ENCODE data around the gene IRF8. TPM values are rescaled to one million over a fixed set of nuclear protein-coding genes. Genes with fewer than 3 reads are reported as not detected.

IRF8 gene
- polyA plus RNA-seq, 1 experiment, result not detected

DNA sequence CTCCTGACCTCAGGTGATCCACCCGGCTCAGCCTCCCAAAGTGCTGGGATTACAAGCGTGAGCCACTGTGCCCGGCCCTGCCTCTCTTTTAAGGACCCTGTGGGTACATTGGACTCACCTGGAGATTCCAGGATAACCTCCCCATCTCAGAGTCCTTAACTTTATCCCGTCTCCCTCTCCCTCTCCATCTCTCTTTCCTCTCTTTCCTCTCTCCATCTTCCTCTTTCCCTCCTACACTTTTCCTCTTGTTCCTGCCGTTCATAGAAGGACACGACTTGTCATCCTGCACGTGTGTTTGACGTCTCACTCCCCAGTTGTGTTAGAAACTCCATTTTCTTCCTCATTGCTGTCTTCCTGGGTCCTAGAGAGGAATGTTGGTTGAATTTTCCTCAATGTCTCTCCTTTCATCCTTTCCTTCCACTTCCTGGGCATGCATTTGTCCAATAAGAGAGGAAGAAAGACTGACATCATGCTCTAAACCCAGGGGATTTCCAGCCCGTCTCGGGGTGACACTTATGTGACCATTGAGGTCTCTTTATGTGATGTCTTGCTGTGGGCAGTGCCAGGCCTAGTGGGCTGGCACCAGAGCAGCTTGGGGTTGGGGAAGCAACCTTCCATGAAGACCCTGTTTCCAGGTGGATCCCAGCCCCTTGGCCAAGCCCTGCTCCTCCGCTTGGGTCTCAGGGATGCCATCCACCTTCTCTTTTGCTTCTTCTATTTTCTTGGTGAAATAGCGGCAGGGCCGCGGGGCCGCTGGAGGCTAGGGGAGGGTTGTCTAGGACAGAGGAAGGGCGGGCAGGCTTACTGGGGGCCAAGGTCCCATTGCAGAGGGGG, 39.8 kb upstream of the IRF8 start:
- ChIA-PET POLR2A (no interaction called here), CTCF (no interaction called here)
- TF ChIP-seq, protein P1, sequence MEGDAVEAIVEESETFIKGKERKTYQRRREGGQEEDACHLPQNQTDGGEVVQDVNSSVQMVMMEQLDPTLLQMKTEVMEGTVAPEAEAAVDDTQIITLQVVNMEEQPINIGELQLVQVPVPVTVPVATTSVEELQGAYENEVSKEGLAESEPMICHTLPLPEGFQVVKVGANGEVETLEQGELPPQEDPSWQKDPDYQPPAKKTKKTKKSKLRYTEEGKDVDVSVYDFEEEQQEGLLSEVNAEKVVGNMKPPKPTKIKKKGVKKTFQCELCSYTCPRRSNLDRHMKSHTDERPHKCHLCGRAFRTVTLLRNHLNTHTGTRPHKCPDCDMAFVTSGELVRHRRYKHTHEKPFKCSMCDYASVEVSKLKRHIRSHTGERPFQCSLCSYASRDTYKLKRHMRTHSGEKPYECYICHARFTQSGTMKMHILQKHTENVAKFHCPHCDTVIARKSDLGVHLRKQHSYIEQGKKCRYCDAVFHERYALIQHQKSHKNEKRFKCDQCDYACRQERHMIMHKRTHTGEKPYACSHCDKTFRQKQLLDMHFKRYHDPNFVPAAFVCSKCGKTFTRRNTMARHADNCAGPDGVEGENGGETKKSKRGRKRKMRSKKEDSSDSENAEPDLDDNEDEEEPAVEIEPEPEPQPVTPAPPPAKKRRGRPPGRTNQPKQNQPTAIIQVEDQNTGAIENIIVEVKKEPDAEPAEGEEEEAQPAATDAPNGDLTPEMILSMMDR (IDR thresholded peaks at IDR 0.05; ENCODE audit: insufficient read depth, low read depth, low read length), result no peak
- no peak for DNase-seq (ENCODE audit: low read depth)
- H3K36me3 ChIP-seq (ENCODE audit: control insufficient read depth, insufficient read depth, low read length), result no peaks in the 10 kb centered on the region
- H3K27me3 ChIP-seq (ENCODE audit: control insufficient read depth, insufficient read depth, low read length), result peaks cover 8% of the 10 kb centered on the region
- no peak overlapping the region for H3K4me3 ChIP-seq (ENCODE audit: low read depth, low read length)

DNA sequence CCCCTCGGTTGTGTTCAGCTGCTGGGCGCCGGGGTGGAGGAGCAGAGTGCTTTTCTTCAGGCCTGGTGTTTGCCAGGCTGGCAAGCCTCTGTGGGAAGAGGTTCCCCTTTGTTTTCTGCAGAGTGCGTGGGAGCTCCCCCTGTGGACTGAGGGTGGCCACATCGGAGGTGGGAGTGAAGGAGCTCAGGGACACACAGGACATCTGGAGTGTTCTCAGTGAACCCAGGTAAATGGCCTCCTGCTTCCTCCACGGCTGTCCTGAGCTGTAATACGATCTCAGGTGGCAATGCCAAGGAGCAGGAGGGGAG, 39.2 kb upstream of the IRF8 start:
- no peak for DNase-seq (ENCODE audit: low read depth)
- POLR2A ChIA-PET, result no interaction called here
- TF ChIP-seq, protein P1 (IDR thresholded peaks at IDR 0.05; ENCODE audit: insufficient read depth, low read depth, low read length), result no peak

DNA sequence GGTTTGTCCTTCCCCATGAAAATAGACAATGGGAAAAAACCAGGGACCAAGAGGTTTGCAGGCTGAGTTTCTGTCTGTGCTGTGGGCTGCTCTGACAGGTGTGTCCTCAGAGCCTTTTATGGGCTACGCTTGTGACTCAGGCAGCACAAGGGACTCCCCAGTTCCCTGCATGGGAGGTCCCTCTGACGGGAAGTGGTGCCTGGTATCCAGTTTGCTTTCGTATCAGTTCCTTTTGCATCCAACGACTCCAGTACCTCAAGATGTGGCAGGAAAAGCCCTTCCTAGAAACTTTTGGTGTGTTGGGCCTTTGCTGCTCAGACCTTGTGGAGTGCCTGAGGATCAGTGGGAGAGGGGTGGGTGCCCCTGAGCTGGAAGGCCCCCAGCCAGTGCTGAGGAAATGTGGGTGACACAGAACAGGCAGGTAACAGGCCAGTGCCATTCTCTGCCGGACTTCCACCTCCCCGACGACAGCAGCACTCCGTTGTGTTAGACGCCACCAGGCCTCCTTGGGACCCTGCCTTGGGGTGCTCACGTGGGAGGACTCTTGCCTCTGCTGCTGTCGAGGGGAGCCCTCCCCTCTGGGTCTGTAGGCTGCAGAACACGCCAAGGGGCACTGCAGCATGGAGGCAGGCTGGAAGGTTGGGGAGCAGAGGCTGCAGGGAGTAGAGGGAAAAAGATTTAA, 38.4 kb upstream of the IRF8 start:
- DNase-seq (ENCODE audit: low read depth), result no peak
- peaks cover 8% of the 10 kb centered on the region for H3K27me3 ChIP-seq (ENCODE audit: control insufficient read depth, insufficient read depth, low read length)
- TF ChIP-seq, protein P1 (IDR thresholded peaks at IDR 0.05; ENCODE audit: insufficient read depth, low read depth, low read length), result no peak
- CTCF ChIA-PET, result no interaction called here
- no peaks in the 10 kb centered on the region for H3K36me3 ChIP-seq (ENCODE audit: control insufficient read depth, insufficient read depth, low read length)
- no peak overlapping the region for H3K4me3 ChIP-seq (ENCODE audit: low read depth, low read length)
- POLR2A ChIA-PET, result no interaction called here

More for the DNA sequence above, 39.2 kb upstream of the IRF8 start:
- no peaks in the 10 kb centered on the region for H3K36me3 ChIP-seq (ENCODE audit: control insufficient read depth, insufficient read depth, low read length)
- no peak overlapping the region for H3K4me3 ChIP-seq (ENCODE audit: low read depth, low read length)
- H3K27me3 ChIP-seq (ENCODE audit: control insufficient read depth, insufficient read depth, low read length), result peaks cover 8% of the 10 kb centered on the region
- CTCF ChIA-PET, result no interaction called here

DNA sequence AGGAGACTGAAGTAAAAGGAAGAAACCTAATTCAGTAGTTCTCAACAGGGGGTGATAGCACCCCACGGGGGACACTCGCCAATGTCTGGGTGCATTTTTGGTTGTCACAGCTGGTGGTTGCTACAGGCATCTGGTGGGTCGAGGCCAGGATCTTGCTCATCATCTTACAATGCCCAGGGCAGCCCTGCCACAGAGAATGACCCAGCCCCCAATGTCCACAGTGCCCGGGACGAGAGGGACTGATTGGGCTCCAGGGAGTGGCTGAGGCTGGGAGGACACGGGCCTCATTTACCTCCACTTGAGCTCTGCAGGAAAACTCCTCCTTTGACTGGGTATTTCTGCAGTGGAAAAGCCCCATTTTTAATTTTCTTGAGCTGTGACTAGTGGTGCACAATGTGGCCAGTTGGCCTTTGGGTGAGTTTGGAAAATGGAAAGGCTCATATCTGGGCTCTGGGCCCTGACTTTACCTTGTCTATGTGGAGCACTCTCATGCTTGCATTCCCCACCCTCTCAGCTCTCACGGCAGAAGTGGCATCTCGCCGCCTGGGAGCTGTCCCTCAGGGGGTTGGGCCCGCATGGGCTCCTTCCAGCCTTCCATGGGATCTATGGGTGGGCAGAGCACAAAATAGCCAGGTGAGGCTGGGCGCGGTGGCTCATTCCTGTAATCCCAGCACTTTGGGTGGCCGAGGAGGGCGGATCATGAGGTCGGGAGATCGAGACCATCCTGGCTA, 37.7 kb upstream of the IRF8 start:
- ChIA-PET POLR2A (no interaction called here), CTCF (no interaction called here)
- no peak for DNase-seq (ENCODE audit: low read depth)
- Histone ChIP-seq H3K4me3 (ENCODE audit: low read depth, low read length) (no peak overlapping the region), H3K27me3 (ENCODE audit: control insufficient read depth, insufficient read depth, low read length) (peaks cover 8% of the 10 kb centered on the region), H3K36me3 (ENCODE audit: control insufficient read depth, insufficient read depth, low read length) (no peaks in the 10 kb centered on the region)
- TF ChIP-seq, protein P1 (IDR thresholded peaks at IDR 0.05; ENCODE audit: insufficient read depth, low read depth, low read length), result no peak
